T-helper 1 cell treated with Interleukin-12 subunit alpha and Interleukin-12 subunit beta and Interleukin-4 antibody, amounts not matched to agents 30 μg/mL and 1 μg/mL, for 36 hours (primary cell): ENCODE data around the gene NKPD1.

Source experiments
- H3K27ac Mint-ChIP-seq: one replicate; pipeline ENCODE4 v1.8.0; 2021; ENCODE audit warnings: mild to moderate bottlenecking, mixed read lengths
- H3K27me3 Mint-ChIP-seq: one replicate; pipeline ENCODE4 v1.8.0; 2021; ENCODE audit warnings: low read depth, mixed read lengths
- H3K36me3 Mint-ChIP-seq: one replicate; pipeline ENCODE4 v1.8.0; 2021; ENCODE audit warnings: low read depth, mixed read lengths
- H3K4me1 Mint-ChIP-seq: one replicate; pipeline ENCODE4 v1.8.0; 2021; ENCODE audit warnings: low read depth, mixed read lengths
- H3K4me3 Mint-ChIP-seq: one replicate; pipeline ENCODE4 v1.8.0; 2021; ENCODE audit warnings: mild to moderate bottlenecking, moderate library complexity, mixed read lengths
- H3K9me3 Mint-ChIP-seq: one replicate; pipeline ENCODE4 v1.8.0; 2021; ENCODE audit warnings: mixed read lengths

Gene NKPD1

GRCh38 chr19:45142016-45142725 lies 18.6 kb downstream of the NKPD1 start:
- no peaks in the 10 kb centered on the region for H3K9me3 Mint-ChIP-seq
- peaks cover 4% of the 10 kb centered on the region for H3K4me1 Mint-ChIP-seq
- no peaks in the 10 kb centered on the region for H3K27me3 Mint-ChIP-seq
- peaks cover 6% of the 10 kb centered on the region for H3K36me3 Mint-ChIP-seq
- H3K27ac Mint-ChIP-seq, result no peak overlapping the region
- no peak overlapping the region for H3K4me3 Mint-ChIP-seq

- Mint-ChIP-seq H3K4me1 (peaks cover 6% of the 10 kb centered on the region), H3K27me3 (no peaks in the 10 kb centered on the region), H3K9me3 (no peaks in the 10 kb centered on the region), H3K4me3 (no peak overlapping the region), H3K36me3 (peaks cover 6% of the 10 kb centered on the region), H3K27ac (no peak overlapping the region)
These were observed 19.4 kb downstream of the NKPD1 start for GRCh38 chr19:45141203-45141900.

- no peaks in the 10 kb centered on the region for H3K9me3 Mint-ChIP-seq
These were observed 20.2 kb downstream of the NKPD1 start for GRCh38 chr19:45140533-45140932.

GRCh38 chr19:45140144-45140503 lies 20.7 kb downstream of the NKPD1 start:
- no peak overlapping the region for H3K27ac Mint-ChIP-seq
- H3K9me3 Mint-ChIP-seq, result no peaks in the 10 kb centered on the region
- H3K27me3 Mint-ChIP-seq, result no peaks in the 10 kb centered on the region
- peaks cover 6% of the 10 kb centered on the region for H3K4me1 Mint-ChIP-seq
- peaks cover 6% of the 10 kb centered on the region for H3K36me3 Mint-ChIP-seq
- H3K4me3 Mint-ChIP-seq, result no peak overlapping the region

More at GRCh38 chr19:45140533-45140932, 20.2 kb downstream of the NKPD1 start:
- Mint-ChIP-seq H3K36me3 (peaks cover 6% of the 10 kb centered on the region), H3K4me3 (no peak overlapping the region), H3K27ac (no peak overlapping the region), H3K4me1 (peaks cover 6% of the 10 kb centered on the region), H3K27me3 (no peaks in the 10 kb centered on the region)

GRCh38 chr19:45139286-45140143 lies 21.3 kb downstream of the NKPD1 start:
- Mint-ChIP-seq H3K9me3 (no peaks in the 10 kb centered on the region), H3K27me3 (no peaks in the 10 kb centered on the region), H3K36me3 (peaks cover 6% of the 10 kb centered on the region), H3K27ac (no peak overlapping the region), H3K4me1 (peaks cover 6% of the 10 kb centered on the region), H3K4me3 (no peak overlapping the region)

- Mint-ChIP-seq H3K9me3 (no peaks in the 10 kb centered on the region), H3K4me1 (peaks cover 8% of the 10 kb centered on the region), H3K36me3 (peaks cover 6% of the 10 kb centered on the region), H3K4me3 (no peak overlapping the region), H3K27me3 (no peaks in the 10 kb centered on the region), H3K27ac (no peak overlapping the region)
These were observed 22.5 kb downstream of the NKPD1 start for GRCh38 chr19:45138303-45138751.

GRCh38 chr19:45137179-45137761 lies 23.5 kb downstream of the NKPD1 start:
- no peak overlapping the region for H3K27ac Mint-ChIP-seq
- no peak overlapping the region for H3K4me3 Mint-ChIP-seq
- peaks cover 8% of the 10 kb centered on the region for H3K4me1 Mint-ChIP-seq
- no peaks in the 10 kb centered on the region for H3K27me3 Mint-ChIP-seq
- H3K36me3 Mint-ChIP-seq, result peaks cover 2% of the 10 kb centered on the region
- H3K9me3 Mint-ChIP-seq, result no peaks in the 10 kb centered on the region

- Mint-ChIP-seq H3K27ac (no peak overlapping the region), H3K4me3 (no peak overlapping the region), H3K4me1 (peaks cover 8% of the 10 kb centered on the region), H3K9me3 (no peaks in the 10 kb centered on the region), H3K27me3 (no peaks in the 10 kb centered on the region), H3K36me3 (peaks cover 2% of the 10 kb centered on the region)
These were observed 24.1 kb downstream of the NKPD1 start for GRCh38 chr19:45136507-45137178.

GRCh38 chr19:45135176-45135885 lies 25.5 kb downstream of the NKPD1 start:
- Mint-ChIP-seq H3K27me3 (no peaks in the 10 kb centered on the region), H3K9me3 (no peaks in the 10 kb centered on the region), H3K4me1 (peaks cover 8% of the 10 kb centered on the region), H3K36me3 (no peaks in the 10 kb centered on the region), H3K27ac (no peak overlapping the region), H3K4me3 (no peak overlapping the region)

GRCh38 chr19:45133661-45134060 lies 27.1 kb downstream of the NKPD1 start:
- Mint-ChIP-seq H3K9me3 (no peaks in the 10 kb centered on the region), H3K27ac (no peak overlapping the region), H3K4me3 (no peak overlapping the region), H3K27me3 (no peaks in the 10 kb centered on the region), H3K4me1 (peaks cover 8% of the 10 kb centered on the region), H3K36me3 (no peaks in the 10 kb centered on the region)

- Mint-ChIP-seq H3K36me3 (no peaks in the 10 kb centered on the region), H3K27me3 (no peaks in the 10 kb centered on the region), H3K4me1 (peaks cover 2% of the 10 kb centered on the region), H3K9me3 (no peaks in the 10 kb centered on the region), H3K4me3 (no peak overlapping the region), H3K27ac (no peak overlapping the region)
These were observed 29.7 kb downstream of the NKPD1 start for GRCh38 chr19:45130888-45131615.

- no peaks in the 10 kb centered on the region for H3K36me3 Mint-ChIP-seq
- H3K9me3 Mint-ChIP-seq, result no peaks in the 10 kb centered on the region
- peaks cover 4% of the 10 kb centered on the region for H3K4me1 Mint-ChIP-seq
- H3K4me3 Mint-ChIP-seq, result no peak overlapping the region
- H3K27ac Mint-ChIP-seq, result no peak overlapping the region
- no peaks in the 10 kb centered on the region for H3K27me3 Mint-ChIP-seq
These were observed 30.5 kb downstream of the NKPD1 start for GRCh38 chr19:45130236-45130635.

GRCh38 chr19:45128806-45129205 lies 32.0 kb downstream of the NKPD1 start:
- Mint-ChIP-seq H3K27ac (no peak overlapping the region), H3K27me3 (no peaks in the 10 kb centered on the region), H3K4me1 (peaks cover 2% of the 10 kb centered on the region), H3K4me3 (no peak overlapping the region), H3K36me3 (no peaks in the 10 kb centered on the region), H3K9me3 (no peaks in the 10 kb centered on the region)
